GM12891 (cell line): ENCODE measurements around the gene ZDHHC6.

Experiments used
- DNase-seq: peaks from one replicate; pipeline ENCODE4 v3.0.0; 2011; ENCODE audit warnings: low spot score; ENCODE audit not compliant: insufficient read length
- FAIRE-seq: peaks from 2 replicates; lab custom pipeline; 2011; peaks lifted over from hg19 to GRCh38; lab: Jason Lieb, UNC
- PAX5 ChIP-seq: IDR thresholded peaks from 2 replicates; pipeline ENCODE4 v1.6.1; 2011; ENCODE audit warnings: low read length, moderate library complexity, mild to moderate bottlenecking; ENCODE audit not compliant: insufficient read depth, severe bottlenecking
- POLR2A ChIP-seq: IDR thresholded peaks from 2 replicates; pipeline ENCODE4 v1.6.1; 2011; ENCODE audit warnings: low read depth, low read length, control low read depth
- POLR2AphosphoS5 ChIP-seq: IDR thresholded peaks from 2 replicates; pipeline ENCODE4 v1.6.1; 2011; ENCODE audit warnings: low read depth, low read length, control low read depth
- POU2F2 ChIP-seq: IDR thresholded peaks from 2 replicates; pipeline ENCODE4 v1.6.1; 2011; ENCODE audit warnings: low read depth, mild to moderate bottlenecking, control low read depth, low read length, moderate library complexity
- SPI1 ChIP-seq: IDR thresholded peaks from 2 replicates; pipeline ENCODE4 v1.6.1; 2011; ENCODE audit warnings: low read depth, low read length, control low read depth
- TAF1 ChIP-seq: IDR thresholded peaks from 2 replicates; pipeline ENCODE4 v1.6.1; 2011; ENCODE audit warnings: low read depth, low read length, control low read depth

The ZDHHC6 gene

DNA sequence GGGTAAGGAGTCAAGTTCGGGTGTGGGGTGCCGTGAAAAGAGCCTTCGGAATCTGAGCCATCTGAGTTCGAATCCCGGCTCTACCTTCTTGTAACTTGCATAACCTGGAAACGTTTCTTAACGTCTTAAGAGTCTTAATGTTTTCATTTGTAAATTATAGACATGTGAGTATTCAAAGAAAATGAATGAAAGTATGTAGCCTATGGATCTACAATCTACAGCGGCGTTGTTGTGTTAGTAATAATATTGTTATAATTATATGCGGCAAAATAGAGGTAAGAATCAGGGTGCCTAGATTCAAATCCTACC, 860 bp upstream of the ZDHHC6 start:
- peak; percentile 35 for FAIRE-seq
- no peak for TF ChIP-seq TAF1
- no peak for TF ChIP-seq POLR2AphosphoS5
- TF ChIP-seq POU2F2, result no peak
- no peak for TF ChIP-seq POLR2A
- no peak for TF ChIP-seq SPI1
- TF ChIP-seq PAX5, result no peak
- DNase-seq, result no peak

DNA sequence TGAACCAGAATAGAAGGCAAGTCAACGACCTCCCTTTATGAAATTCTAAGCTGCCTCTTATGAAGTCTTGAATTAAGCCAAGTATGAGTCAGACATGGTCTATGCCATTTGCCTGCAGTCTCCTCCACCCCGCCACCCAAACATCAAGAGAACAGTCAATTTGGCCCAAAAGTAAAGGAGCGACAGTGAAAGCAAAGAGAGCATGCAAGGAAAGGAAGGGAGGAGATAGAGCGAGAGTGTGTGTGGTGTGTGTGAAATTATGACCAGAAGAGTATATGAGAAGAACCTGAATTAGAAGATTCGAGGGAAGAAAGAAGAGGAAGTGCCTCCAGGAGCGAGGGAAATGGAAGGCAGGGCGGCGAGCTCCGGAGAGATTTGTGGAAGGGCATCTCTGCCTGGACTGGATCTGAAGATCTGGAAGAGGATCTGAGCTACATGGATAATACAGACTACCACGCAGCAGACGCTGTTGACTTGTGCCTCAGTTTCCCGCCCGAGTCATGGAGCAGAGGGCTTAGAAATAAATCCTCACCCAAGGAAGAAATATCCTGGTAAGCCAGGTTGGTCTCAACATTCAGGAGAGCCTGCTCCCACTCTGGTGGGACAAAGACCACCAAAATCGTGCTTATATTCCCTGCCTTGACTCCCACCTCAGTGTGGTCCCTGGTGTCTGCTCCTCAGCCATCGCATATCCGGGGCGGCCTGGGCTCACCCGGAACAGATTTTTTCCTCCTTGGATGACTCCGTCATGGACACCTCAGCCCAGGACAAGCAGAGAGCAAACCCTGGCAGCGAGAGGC, 459 bp downstream of the ZDHHC6 start:
- TF ChIP-seq POLR2AphosphoS5, result no peak
- peak; percentile 87 for TF ChIP-seq SPI1
- FAIRE-seq (peak; percentile 51), DNase-seq (no peak)

DNA sequence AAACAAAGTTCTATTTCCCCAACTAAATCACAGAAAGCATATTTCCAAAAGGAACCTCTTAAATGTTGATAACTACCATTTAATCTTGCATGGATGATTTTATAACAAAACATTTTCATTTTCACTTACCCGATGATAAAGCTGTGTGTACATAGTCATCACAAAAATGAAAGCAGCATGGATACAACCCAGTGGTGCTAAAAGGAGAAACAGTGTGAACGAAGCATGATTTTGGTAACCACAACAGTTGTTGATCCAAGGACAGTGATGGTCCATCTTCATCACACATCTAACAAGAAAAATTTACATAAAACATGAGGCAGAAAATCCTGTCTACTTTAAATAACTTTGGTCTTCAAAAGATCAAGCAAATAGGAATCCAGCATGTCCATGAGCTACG, 4.7 kb downstream of the ZDHHC6 start:
- FAIRE-seq (no peak), DNase-seq (no peak)
- TF ChIP-seq PAX5 (no peak), POLR2AphosphoS5 (no peak), TAF1 (no peak), SPI1 (no peak), POU2F2 (no peak), POLR2A (no peak)

DNA sequence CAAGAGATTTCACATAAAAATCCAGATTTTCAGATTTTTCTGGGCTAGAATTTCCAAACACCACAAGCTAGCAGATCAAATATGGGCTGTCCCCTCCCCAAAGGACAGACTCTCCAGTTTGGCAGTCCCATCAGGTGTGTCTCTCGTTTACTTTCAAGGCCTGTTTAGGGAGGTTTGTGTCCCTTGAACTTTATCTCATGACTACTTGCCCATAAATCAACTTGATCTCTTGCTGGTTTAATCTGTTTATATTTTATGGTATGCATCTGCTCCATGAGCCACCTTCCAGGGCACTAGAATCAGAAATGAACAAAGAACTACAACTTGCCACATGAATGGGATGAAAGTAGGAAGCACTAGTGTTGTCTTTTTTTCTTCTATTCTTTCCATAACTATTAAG, 5.2 kb downstream of the ZDHHC6 start:
- TF ChIP-seq POLR2AphosphoS5, result no peak
- no peak for TF ChIP-seq POU2F2
- TF ChIP-seq SPI1, result no peak
- no peak for TF ChIP-seq TAF1
- TF ChIP-seq PAX5, result no peak
- no peak for TF ChIP-seq POLR2A
- FAIRE-seq (no peak), DNase-seq (no peak)

DNA sequence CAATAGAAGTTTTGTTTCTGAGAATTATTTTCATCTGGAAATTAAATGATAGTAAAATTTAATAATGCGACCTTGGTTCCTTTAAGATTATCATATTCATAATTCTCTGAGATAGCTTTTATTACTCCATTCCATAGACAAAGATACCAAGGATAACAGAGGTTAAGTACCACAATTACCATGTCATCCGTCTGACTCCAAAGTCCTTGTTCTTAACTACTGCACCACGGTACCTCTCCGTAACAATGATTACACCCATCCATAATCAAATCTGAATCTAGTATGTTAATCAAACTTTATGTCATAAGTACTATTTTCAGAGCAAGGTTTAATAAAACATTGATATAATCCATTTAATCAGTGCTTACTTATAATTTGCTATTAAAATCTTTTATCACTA, 8.4 kb downstream of the ZDHHC6 start:
- TF ChIP-seq POLR2A, result no peak
- TF ChIP-seq PAX5, result no peak
- FAIRE-seq, result no peak
- DNase-seq, result no peak

DNA sequence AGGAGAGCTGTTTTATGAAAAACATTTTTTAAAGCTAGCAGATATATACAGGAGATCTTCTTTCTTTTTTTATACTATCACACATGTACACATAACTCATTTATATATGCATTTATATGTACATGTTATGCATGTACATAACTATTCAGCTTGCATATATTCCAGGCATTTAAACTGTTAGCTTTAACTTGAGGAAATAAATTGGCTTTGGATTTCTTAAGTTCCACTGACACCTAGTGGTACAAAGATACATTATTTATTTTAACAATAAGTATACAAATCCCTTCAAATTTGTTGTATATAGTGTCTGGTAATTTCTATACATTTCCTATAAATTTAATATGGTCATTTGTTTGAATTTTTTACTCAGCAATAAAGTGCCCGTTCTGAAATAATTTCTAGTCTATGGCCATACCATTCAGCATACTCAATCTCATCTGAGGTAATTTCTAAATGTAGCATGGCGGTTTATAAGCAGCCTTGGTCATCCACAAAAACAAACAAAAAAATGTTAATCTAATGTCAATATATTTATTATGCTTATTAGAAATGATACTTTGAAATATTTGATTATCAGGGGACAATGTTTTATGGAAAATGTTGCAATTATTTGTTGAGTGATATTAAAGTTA, 11.6 kb downstream of the ZDHHC6 start:
- TF ChIP-seq SPI1 (no peak), POU2F2 (no peak), PAX5 (no peak), TAF1 (no peak), POLR2A (no peak), POLR2AphosphoS5 (no peak)
- FAIRE-seq (no peak), DNase-seq (no peak)

DNA sequence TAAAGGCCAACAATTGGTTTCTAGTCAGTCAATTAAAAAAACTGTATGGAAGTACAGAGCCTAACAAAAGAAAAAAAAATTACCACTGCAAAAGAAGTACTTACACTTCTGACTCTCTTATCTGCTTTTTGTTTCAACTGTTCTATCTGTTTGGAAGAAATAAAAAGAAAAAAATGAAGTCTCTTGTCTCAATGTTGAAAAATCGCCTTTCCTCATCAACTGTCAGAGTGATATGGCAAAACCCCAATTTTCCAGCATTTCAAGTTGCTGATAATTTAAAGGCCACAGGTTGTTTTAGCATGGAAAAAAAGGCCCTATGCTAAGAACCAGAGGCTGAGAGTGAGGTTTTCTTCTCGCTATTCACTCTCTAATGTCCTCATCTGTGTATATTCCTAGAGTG, 13.6 kb downstream of the ZDHHC6 start:
- FAIRE-seq (no peak), DNase-seq (no peak)
- TF ChIP-seq POLR2A, result no peak
- TF ChIP-seq TAF1, result no peak
- no peak for TF ChIP-seq POLR2AphosphoS5
- no peak for TF ChIP-seq POU2F2
- TF ChIP-seq PAX5, result no peak
- TF ChIP-seq SPI1, result no peak

DNA sequence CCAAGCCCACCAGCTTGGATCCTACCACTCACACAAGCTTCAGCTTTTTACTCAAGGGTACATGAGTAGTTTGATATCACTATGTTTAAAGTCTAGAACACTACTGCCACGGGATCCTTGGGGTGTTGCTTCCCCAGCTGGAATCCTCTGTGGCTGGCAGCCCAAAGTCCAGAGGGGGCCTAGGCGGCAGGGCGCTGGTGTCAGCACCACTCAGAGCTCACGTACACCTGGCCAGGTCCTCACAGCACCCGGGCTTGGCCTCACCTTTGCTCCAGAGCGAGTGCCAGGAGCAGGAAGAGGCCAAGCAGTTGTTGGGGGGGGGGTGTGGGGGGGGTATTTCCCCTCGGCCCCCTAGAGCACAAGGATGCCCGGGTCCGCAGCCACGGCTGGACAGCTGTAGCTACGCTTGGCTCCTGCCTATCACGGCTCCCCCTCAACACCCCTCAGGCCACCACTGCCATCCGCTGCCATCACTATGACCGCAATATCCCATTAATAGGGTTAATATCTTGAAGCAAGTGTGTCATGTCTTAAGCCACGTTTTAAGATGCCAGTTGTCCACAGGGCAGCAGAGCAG, 17.0 kb downstream of the ZDHHC6 start:
- no peak for DNase-seq
- TF ChIP-seq PAX5 (no peak), POLR2AphosphoS5 (no peak), SPI1 (no peak), TAF1 (no peak), POU2F2 (no peak), POLR2A (no peak)
- peak; percentile 31 for FAIRE-seq

DNA sequence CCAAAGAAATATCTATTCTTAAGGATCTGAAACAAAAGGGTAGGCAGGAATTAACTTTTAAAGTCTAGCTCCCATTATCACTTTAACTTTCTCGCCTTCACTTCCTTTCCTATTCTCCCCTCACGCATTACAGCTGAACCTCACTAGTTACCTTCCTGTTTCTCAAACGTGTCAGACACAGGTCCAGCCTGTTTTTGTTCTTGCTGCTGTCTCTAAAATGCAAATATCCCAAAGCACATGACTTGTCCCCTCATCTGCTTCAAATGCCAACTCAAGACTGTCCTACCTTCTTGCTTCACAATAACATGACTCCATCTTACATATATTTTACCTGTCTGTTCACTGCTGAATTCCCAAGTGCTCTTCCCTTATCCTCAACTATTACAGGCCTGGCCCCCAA, 17.6 kb downstream of the ZDHHC6 start:
- FAIRE-seq, result peak; percentile 43
- no peak for TF ChIP-seq TAF1
- TF ChIP-seq POLR2AphosphoS5, result no peak
- no peak for TF ChIP-seq POU2F2
- TF ChIP-seq PAX5, result no peak
- no peak for TF ChIP-seq SPI1
- no peak for TF ChIP-seq POLR2A
- no peak for DNase-seq

DNA sequence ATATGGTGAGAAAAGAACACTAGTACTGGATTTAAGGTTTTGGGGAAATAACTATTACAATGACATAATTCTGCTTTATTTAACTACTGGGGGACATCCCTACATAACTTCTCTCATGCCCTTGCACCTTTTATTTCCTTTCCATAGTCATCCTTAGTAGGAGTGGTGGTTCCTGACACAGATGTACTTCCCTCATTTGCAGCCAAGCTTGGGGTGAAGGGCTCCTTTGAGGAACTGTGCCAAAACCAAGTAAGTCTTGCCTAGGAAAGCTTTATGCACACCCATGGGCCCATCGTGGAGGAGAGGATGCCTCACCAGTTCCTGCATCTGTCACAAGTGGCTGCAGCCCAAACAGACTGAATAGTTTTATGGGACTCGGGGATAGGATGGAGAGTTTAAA, 20.6 kb downstream of the ZDHHC6 start:
- TF ChIP-seq POLR2AphosphoS5 (no peak), POLR2A (no peak), PAX5 (no peak), POU2F2 (no peak), TAF1 (no peak), SPI1 (no peak)
- DNase-seq (no peak), FAIRE-seq (no peak)
